Natural killer cell (primary cell): ENCODE data around the gene VPS36. TPM values are rescaled to one million over a fixed set of nuclear protein-coding genes. Genes with fewer than 3 reads are reported as not detected.
"Not testable (repeated sequence)": the region's sequence is repeated elsewhere in the genome, so short reads cannot be mapped to it uniquely, and the experiment has no call there.

Experiments used
- ATAC-seq, 3 donors: fragments of 150-1000 bp in 2 of 3; fragments of 200-7000 bp in 1 of 3; cut with Tn5 transposase; 1 replicate in 1 of 3; 2 replicates in 2 of 3; pipeline ENCODE4 v1.10.0; 2021; ENCODE audit warnings: mild to moderate bottlenecking in 2 of 3, moderate library complexity in 2 of 3
- DNase-seq, 2 donors: peaks; one replicate each; pipeline versions ENCODE4 v3.0.0 to v3.0.0-alpha.2; 2013 to 2021; ENCODE audit warnings: mixed read lengths in 1 of 2
- H3K27ac ChIP-seq: one replicate; pipeline ENCODE4 v1.5.1; 2013; ENCODE audit warnings: mild to moderate bottlenecking, low read length
- H3K27me3 ChIP-seq: one replicate; pipeline ENCODE4 v1.6.1; 2013; ENCODE audit warnings: low read length; ENCODE audit not compliant: control insufficient read depth, insufficient read depth
- H3K36me3 ChIP-seq: one replicate; pipeline ENCODE4 v1.6.1; 2013; ENCODE audit warnings: low read length; ENCODE audit not compliant: control insufficient read depth, insufficient read depth
- H3K4me1 ChIP-seq: one replicate; pipeline ENCODE4 v1.6.1; 2013; ENCODE audit warnings: low read length; ENCODE audit not compliant: control insufficient read depth, insufficient read depth
- H3K4me3 ChIP-seq: one replicate; pipeline ENCODE4 v1.5.1; 2013; ENCODE audit warnings: low read length
- H3K9me3 ChIP-seq: one replicate; pipeline ENCODE4 v1.6.1; 2013; ENCODE audit warnings: low read length; ENCODE audit not compliant: control insufficient read depth, insufficient read depth
- H3K27ac Mint-ChIP-seq, 2 donors: one replicate each; pipeline ENCODE4 v1.8.0; 2022; ENCODE audit warnings: mild to moderate bottlenecking in 2 of 2, mixed read lengths in 2 of 2, moderate library complexity in 1 of 2
- H3K27me3 Mint-ChIP-seq, 2 donors: one replicate each; pipeline ENCODE4 v1.8.0; 2022; ENCODE audit warnings: low read depth in 2 of 2, mixed read lengths in 2 of 2
- H3K36me3 Mint-ChIP-seq: one replicate; pipeline ENCODE4 v1.8.0; 2022; ENCODE audit warnings: mixed read lengths
- H3K4me1 Mint-ChIP-seq, 2 donors: one replicate each; pipeline ENCODE4 v1.8.0; 2022; ENCODE audit warnings: mixed read lengths in 2 of 2
- H3K4me3 Mint-ChIP-seq: one replicate; pipeline ENCODE4 v1.8.0; 2022; ENCODE audit warnings: mild to moderate bottlenecking, moderate library complexity, mixed read lengths
- H3K9me3 Mint-ChIP-seq, 2 donors: one replicate each; pipeline ENCODE4 v1.8.0; 2022; ENCODE audit warnings: mixed read lengths in 2 of 2
- WGBS: methylation state at CpG from one replicate; pipeline ENCODE4 v1.1.7; 2013; ENCODE audit warnings: missing lambda C conversion rate; ENCODE audit not compliant: insufficient coverage; 5-methylcytosine and 5-hydroxymethylcytosine counted together
- intact Hi-C: fragments of 100-400 bp; cut with micrococcal nuclease; formaldehyde crosslinking; loops from one replicate; pipeline ENCODE4 v1.14.2; 2022
- total RNA-seq, 4 donors: library from RNA; stranded (reverse); fragments of 120-200 nt in 1 of 4; gene quantifications; one replicate each; pipeline versions ENCODE4 v1.2.3 to v1.2.4, GENCODE V29; 2013 to 2022
- TF ChIP-seq, protein P1 (sequence below): fragments of 200-600 bp; IDR thresholded peaks from one replicate; pipeline ENCODE4 v1.8.0; 2022; ENCODE audit warnings: antibody characterized with exemption

VPS36 gene
- total RNA-seq, 3 donors from 2014 or later (not counting 1 experiment from before 2014, with no cell fraction given) = 59.0 to 64.2 (median 63.3) TPM

DNA sequence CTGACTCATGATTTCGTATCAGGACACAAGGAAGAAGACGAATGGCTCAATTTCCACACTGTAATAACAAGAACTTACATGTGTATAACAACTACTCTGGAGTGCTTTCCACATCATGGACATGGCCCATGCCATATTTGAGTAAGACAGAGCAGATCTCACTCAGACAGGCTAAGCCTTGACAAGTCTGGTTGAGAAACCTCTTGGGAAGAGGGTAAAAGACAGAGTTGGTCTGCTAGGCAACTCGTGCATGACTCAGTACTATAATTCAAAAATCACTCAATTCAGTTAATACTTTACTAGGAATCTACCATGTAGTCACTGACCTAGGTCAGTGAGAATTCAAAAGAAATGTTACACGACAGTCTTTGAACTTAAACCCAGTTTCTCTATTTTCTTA is 38.8 kb downstream of the VPS36 start:
- no peak overlapping the region for H3K27ac ChIP-seq
- Mint-ChIP-seq H3K9me3 (no peaks in the 10 kb centered on the region), H3K27me3 (no peaks in the 10 kb centered on the region), H3K36me3 (peaks cover 6% of the 10 kb centered on the region), H3K4me1 (peaks cover 0 to 2% of the 10 kb centered on the region in 2 donors), H3K4me3 (no peak overlapping the region), H3K27ac (peak overlapping the region in 1 of 2 donors; percentile 12)
- no peaks in the 10 kb centered on the region for H3K9me3 ChIP-seq
- no peak overlapping the region for H3K4me3 ChIP-seq
- H3K4me1 ChIP-seq = no peaks in the 10 kb centered on the region
- ATAC-seq (no peak), DNase-seq (no peak)
- TF ChIP-seq, protein P1, sequence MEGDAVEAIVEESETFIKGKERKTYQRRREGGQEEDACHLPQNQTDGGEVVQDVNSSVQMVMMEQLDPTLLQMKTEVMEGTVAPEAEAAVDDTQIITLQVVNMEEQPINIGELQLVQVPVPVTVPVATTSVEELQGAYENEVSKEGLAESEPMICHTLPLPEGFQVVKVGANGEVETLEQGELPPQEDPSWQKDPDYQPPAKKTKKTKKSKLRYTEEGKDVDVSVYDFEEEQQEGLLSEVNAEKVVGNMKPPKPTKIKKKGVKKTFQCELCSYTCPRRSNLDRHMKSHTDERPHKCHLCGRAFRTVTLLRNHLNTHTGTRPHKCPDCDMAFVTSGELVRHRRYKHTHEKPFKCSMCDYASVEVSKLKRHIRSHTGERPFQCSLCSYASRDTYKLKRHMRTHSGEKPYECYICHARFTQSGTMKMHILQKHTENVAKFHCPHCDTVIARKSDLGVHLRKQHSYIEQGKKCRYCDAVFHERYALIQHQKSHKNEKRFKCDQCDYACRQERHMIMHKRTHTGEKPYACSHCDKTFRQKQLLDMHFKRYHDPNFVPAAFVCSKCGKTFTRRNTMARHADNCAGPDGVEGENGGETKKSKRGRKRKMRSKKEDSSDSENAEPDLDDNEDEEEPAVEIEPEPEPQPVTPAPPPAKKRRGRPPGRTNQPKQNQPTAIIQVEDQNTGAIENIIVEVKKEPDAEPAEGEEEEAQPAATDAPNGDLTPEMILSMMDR = no peak
- peaks cover 43% of the 10 kb centered on the region for H3K36me3 ChIP-seq
- no peaks in the 10 kb centered on the region for H3K27me3 ChIP-seq
- intact Hi-C loops = no loop called here
- 81% methylated on average over 3 of the region's 4 CpGs for WGBS

DNA sequence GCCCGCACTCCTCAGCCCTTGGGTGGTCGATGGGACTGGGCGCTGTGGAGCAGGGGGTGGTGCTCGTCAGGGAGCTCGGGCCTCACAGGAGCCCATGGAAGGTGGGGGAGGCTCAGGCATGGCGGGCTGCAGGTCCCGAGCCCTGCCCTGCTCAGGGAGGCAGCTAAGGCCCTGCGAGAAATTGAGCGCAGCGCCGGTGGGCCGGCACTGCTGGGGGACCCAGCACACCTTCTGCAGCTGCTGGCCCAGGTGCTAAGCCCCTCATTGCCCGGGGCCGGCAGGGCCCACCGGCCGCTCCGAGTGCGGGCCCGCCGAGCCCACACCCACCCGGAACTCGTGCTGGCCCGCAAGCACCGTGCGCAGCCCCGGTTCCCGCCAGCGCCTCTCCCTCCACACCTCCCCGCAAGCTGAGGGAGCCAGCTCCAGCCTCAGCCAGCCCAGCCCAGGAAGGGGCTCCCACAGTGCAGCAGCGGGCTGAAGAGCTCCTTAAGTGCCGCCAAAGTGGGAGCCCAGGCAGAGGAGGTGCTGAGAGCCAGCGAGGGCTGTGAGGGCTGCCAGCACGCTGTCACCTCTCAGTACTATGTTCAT is 42.3 kb downstream of the VPS36 start:
- Histone ChIP-seq H3K4me1 (peaks cover 17% of the 10 kb centered on the region), H3K36me3 (peaks cover 12% of the 10 kb centered on the region)
- H3K27ac ChIP-seq, DNase-seq, ATAC-seq, H3K27ac Mint-ChIP-seq, H3K36me3 Mint-ChIP-seq, H3K4me3 Mint-ChIP-seq, H3K9me3 Mint-ChIP-seq, H3K27me3 ChIP-seq, H3K4me3 ChIP-seq, intact Hi-C loops, H3K9me3 ChIP-seq: not testable (repeated sequence)
- H3K4me1 Mint-ChIP-seq = peaks cover 14 to 25% of the 10 kb centered on the region in 2 donors
- 98% methylated on average over 33 of the region's 33 CpGs for WGBS
- peaks cover 7 to 13% of the 10 kb centered on the region in 2 donors for H3K27me3 Mint-ChIP-seq

DNA sequence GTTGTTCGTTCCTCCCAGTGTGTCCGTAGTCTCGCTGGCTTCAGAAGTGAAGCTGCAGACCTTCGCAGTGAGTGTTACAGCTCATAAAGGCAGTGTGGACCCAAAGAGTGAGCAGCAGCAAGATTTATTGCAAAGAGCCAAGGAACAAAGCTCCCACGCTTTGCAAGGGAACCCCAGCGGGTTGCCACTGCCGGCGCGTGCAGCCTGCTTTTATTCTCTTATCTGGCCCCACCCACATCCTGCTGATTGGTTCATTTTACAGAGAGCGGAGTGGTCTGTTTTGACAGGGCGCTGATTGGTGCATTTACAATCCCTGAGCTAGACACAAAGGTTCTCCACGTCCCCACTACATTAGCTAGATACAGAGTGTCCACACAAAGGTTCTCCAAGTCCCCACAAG is 43.0 kb downstream of the VPS36 start:
- H3K9me3 ChIP-seq, ATAC-seq, H3K9me3 Mint-ChIP-seq, H3K4me3 ChIP-seq, DNase-seq, H3K4me3 Mint-ChIP-seq, H3K27me3 ChIP-seq, H3K36me3 ChIP-seq, H3K27ac ChIP-seq, H3K36me3 Mint-ChIP-seq, H3K27ac Mint-ChIP-seq, intact Hi-C loops: not testable (repeated sequence)
- Mint-ChIP-seq H3K4me1 (peaks cover 14 to 25% of the 10 kb centered on the region in 2 donors), H3K27me3 (peaks cover 9 to 18% of the 10 kb centered on the region in 2 donors)
- H3K4me1 ChIP-seq = peaks cover 17% of the 10 kb centered on the region
- WGBS = 97% methylated on average over 12 of the region's 12 CpGs

DNA sequence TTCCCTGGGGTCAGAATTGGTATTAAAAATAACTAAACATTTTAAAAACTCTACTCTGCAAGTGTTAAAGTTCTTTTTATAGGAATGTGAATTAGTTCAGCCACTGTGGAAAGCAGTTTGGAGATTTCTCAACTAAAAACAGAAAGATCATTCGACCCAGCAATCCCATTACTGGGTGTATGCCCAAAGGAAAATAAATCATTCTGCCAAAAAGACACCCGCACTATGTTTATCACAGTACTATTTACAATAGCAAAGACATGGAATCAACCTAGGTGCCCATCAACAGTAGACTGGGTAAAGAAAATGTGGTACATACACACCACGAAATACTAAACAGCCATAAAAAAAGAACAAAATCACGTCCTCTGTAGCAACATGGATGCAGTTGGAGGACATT is 43.8 kb downstream of the VPS36 start:
- TF ChIP-seq, protein P1 = no peak
- H3K27ac ChIP-seq = no peak overlapping the region
- peaks cover 9 to 18% of the 10 kb centered on the region in 2 donors for H3K27me3 Mint-ChIP-seq
- no peaks in the 10 kb centered on the region for H3K9me3 ChIP-seq
- peaks cover 4% of the 10 kb centered on the region for H3K27me3 ChIP-seq
- WGBS = 95% methylated on average over 4 of the region's 4 CpGs
- peaks cover 17% of the 10 kb centered on the region for H3K4me1 ChIP-seq
- peak overlapping the region; percentile 81 for H3K4me3 Mint-ChIP-seq
- DNase-seq (no peak), ATAC-seq (no peak)
- H3K4me1 Mint-ChIP-seq = peaks cover 14 to 25% of the 10 kb centered on the region in 2 donors
- H3K9me3 Mint-ChIP-seq = no peaks in the 10 kb centered on the region
- H3K36me3 Mint-ChIP-seq = no peaks in the 10 kb centered on the region
- intact Hi-C loops = no loop called here
- H3K36me3 ChIP-seq = peaks cover 4% of the 10 kb centered on the region
- no peak overlapping the region for H3K4me3 ChIP-seq
- peak overlapping the region in 1 of 2 donors; percentile 75 for H3K27ac Mint-ChIP-seq
